Body of pancreas (tissue), 4 donors: Measurements from ENCODE around the gene HMCN2.

Experiments
- POLR2A ChIP-seq, 3 donors: fragments of 450-650 bp; IDR thresholded peaks; one replicate each; pipeline ENCODE4 v1.6.1; 2016; ENCODE audit warnings: antibody characterized with exemption in 3 of 3, mild to moderate bottlenecking in 2 of 3
- TF ChIP-seq, protein P1 (sequence below), 7 experiments: fragments of 450-650 bp in 4 of 7; fragments of 200-600 bp in 3 of 7; sonication (generic) in 3 of 7; IDR thresholded peaks; one replicate each; pipeline ENCODE4 v1.5.1; 2016 to 2019; ENCODE audit warnings: antibody characterized with exemption in 7 of 7

DNA sequence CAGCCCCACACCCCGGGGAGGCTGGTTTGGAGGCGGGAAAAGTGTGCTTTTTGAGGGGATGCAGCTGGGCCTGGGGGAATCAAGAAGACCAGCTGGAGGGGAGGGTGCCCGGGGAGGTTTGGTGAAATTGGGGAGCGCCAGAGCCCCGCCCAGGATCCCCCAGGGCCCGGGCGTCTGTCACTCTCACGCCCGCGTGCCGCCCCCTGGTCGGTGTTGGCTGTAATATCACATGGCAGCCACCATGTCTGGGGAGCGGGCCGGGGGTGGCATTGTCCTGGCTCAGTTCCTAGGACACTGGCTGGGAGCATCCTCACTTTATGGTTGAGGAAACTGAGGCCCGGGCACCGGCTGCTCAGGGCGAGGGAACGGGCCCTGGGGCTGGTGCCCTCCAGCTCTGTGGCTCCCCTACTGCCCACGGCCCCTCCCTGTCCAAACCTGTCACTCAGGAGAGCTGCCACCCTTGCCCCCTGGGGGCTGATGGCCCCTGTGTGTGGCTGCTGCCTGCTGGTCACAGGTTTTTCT lies 206.7 kb downstream of the HMCN2 start:
- TF ChIP-seq POLR2A (IDR thresholded peaks at IDR 0.05), result no peak
- TF ChIP-seq, protein P1, sequence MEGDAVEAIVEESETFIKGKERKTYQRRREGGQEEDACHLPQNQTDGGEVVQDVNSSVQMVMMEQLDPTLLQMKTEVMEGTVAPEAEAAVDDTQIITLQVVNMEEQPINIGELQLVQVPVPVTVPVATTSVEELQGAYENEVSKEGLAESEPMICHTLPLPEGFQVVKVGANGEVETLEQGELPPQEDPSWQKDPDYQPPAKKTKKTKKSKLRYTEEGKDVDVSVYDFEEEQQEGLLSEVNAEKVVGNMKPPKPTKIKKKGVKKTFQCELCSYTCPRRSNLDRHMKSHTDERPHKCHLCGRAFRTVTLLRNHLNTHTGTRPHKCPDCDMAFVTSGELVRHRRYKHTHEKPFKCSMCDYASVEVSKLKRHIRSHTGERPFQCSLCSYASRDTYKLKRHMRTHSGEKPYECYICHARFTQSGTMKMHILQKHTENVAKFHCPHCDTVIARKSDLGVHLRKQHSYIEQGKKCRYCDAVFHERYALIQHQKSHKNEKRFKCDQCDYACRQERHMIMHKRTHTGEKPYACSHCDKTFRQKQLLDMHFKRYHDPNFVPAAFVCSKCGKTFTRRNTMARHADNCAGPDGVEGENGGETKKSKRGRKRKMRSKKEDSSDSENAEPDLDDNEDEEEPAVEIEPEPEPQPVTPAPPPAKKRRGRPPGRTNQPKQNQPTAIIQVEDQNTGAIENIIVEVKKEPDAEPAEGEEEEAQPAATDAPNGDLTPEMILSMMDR (IDR thresholded peaks at IDR 0.05), result no peak
